Fibroblast of mammary gland (primary cell): ENCODE data around the gene ZBTB4.

Source experiments
- DNase-seq: peaks from one replicate; pipeline ENCODE4 v3.0.0-alpha.2; 2010; ENCODE audit warnings: low read depth
- H3K4me3 ChIP-seq: 2 replicates; pipeline ENCODE4 v1.5.1; 2011; ENCODE audit warnings: low read depth, mild to moderate bottlenecking, low read length, moderate library complexity; ENCODE audit not compliant: control insufficient read depth
- CTCF ChIP-seq: conservative IDR thresholded peaks from 2 replicates; pipeline ENCODE4 v1.5.1; 2011; ENCODE audit warnings: low read depth, low read length, inconsistent platforms; ENCODE audit not compliant: control insufficient read depth, insufficient read depth

Gene ZBTB4

GRCh38 chr17:7411427-7411750 lies 68.0 kb downstream of the ZBTB4 start:
- H3K4me3 ChIP-seq, result no peak overlapping the region
- no peak for TF ChIP-seq CTCF
- DNase-seq, result no peak

- H3K4me3 ChIP-seq, result no peak overlapping the region
- DNase-seq, result no peak
- no peak for TF ChIP-seq CTCF
Measured at GRCh38 chr17:7410634-7411426, 68.6 kb downstream of the ZBTB4 start.

GRCh38 chr17:7409716-7410115 lies 69.7 kb downstream of the ZBTB4 start:
- no peak overlapping the region for H3K4me3 ChIP-seq
- DNase-seq, result no peak
- TF ChIP-seq CTCF, result no peak
